Measurements from ENCODE around the gene STX8. TPM values are rescaled to one million over a fixed set of nuclear protein-coding genes. Genes with fewer than 3 reads are reported as not detected.

Gene STX8
- total and polyA plus RNA-seq, 12 donors: 53.3 to 80.1 (median 63.9) TPM

DNA sequence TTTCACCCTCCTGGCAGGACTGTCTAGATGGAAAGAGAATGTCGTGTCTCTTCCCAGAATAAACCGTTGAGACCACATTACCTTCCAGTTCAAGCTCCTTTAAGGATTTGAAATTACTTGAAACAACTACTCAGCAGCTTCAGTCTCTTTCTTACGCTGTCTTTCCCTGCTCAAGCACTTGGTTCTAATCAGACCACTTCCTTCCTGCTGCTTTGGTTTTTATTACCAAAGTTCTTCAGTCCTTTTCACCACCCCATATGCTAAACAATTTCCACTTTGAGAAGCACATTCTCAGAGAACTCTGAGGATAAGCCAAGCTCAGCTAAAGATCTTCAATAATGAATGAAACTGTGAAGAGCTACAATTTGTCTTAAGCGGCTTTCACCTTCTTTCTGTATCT lies 105.4 kb downstream of the STX8 start:
- Histone ChIP-seq H3K27me3 (no peaks in the 10 kb centered on the region), H3K4me3 (no peak overlapping the region), H3K36me3 (no peaks in the 10 kb centered on the region), H3K4me1 (peaks cover 0 to 25% (median 8%) of the 10 kb centered on the region in 9 donors), H3K9me3 (no peaks in the 10 kb centered on the region), H3K27ac (peak overlapping the region in 1 of 10 donors; percentile 22)
- TF ChIP-seq, protein P1, sequence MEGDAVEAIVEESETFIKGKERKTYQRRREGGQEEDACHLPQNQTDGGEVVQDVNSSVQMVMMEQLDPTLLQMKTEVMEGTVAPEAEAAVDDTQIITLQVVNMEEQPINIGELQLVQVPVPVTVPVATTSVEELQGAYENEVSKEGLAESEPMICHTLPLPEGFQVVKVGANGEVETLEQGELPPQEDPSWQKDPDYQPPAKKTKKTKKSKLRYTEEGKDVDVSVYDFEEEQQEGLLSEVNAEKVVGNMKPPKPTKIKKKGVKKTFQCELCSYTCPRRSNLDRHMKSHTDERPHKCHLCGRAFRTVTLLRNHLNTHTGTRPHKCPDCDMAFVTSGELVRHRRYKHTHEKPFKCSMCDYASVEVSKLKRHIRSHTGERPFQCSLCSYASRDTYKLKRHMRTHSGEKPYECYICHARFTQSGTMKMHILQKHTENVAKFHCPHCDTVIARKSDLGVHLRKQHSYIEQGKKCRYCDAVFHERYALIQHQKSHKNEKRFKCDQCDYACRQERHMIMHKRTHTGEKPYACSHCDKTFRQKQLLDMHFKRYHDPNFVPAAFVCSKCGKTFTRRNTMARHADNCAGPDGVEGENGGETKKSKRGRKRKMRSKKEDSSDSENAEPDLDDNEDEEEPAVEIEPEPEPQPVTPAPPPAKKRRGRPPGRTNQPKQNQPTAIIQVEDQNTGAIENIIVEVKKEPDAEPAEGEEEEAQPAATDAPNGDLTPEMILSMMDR (IDR thresholded peaks at IDR 0.05): no peak
- DNase-seq: no peak
- 54 to 60% methylated on average over 4 of the region's 4 CpGs for WGBS, 2 donors
- ATAC-seq: no peak
- intact Hi-C loops (cut with DNase I): no loop called here

DNA sequence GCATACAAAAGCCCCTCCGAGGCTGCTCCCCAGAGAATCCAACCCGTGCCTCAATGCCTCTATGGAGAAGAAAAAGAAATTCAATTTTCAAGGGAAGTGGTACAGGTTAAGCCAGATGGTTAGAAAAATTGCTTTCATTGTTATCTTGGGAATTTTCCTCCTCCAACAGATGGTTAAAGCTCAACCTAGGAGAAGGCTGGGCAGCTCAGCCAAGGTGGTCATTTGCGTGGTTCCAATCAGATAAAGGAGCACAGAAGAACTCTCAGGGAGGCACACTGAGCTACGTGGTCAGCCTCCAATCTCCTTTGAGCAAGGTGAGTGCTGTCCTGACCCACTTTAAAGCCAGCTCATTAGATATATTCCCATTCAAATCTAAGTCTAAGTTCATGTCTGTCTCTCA lies 106.7 kb downstream of the STX8 start:
- intact Hi-C loops (cut with DNase I): no loop called here
- no peaks in the 10 kb centered on the region for H3K9me3 ChIP-seq
- H3K27me3 ChIP-seq: no peaks in the 10 kb centered on the region
- H3K36me3 ChIP-seq: no peaks in the 10 kb centered on the region
- ATAC-seq (no peak), DNase-seq (no peak)
- peaks cover 0 to 35% (median 8%) of the 10 kb centered on the region in 9 donors for H3K4me1 ChIP-seq
- H3K4me3 ChIP-seq: no peak overlapping the region
- no peak overlapping the region for H3K27ac ChIP-seq
- 89 to 96% methylated on average over 4 of the region's 4 CpGs for WGBS, 2 donors
- TF ChIP-seq, protein P1 (IDR thresholded peaks at IDR 0.05): no peak

DNA sequence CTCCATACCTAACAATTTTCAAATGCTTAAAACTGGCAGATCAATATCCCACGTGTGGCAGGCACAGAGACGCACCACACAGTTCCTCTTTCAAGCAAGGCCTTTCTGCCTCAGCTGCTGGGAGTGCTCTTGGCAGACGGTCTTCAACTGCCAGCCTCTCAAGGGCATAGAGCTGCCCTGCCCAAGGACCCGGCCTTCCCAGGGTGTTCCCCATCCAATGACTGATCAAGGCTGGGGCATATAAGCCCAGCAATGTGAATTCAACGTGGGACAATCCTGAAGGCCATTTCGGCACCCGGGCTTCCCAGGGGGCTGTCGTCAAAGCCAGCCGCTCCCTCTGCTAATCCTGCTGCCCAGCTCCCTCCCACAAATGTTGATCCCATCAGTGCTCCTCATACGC lies 107.1 kb downstream of the STX8 start:
- ATAC-seq (peak in 2 of 8 donors; percentile 21 to 60), DNase-seq (no peak)
- no peak overlapping the region for H3K4me3 ChIP-seq
- intact Hi-C loops (cut with DNase I): no loop called here
- H3K27ac ChIP-seq: no peak overlapping the region
- TF ChIP-seq, protein P1 (IDR thresholded peaks at IDR 0.05): no peak
- WGBS, 2 donors: 84 to 85% methylated on average over 10 of the region's 10 CpGs
- H3K4me1 ChIP-seq: peaks cover 0 to 35% (median 8%) of the 10 kb centered on the region in 9 donors
- no peaks in the 10 kb centered on the region for H3K36me3 ChIP-seq
- no peaks in the 10 kb centered on the region for H3K9me3 ChIP-seq
- H3K27me3 ChIP-seq: no peaks in the 10 kb centered on the region

DNA sequence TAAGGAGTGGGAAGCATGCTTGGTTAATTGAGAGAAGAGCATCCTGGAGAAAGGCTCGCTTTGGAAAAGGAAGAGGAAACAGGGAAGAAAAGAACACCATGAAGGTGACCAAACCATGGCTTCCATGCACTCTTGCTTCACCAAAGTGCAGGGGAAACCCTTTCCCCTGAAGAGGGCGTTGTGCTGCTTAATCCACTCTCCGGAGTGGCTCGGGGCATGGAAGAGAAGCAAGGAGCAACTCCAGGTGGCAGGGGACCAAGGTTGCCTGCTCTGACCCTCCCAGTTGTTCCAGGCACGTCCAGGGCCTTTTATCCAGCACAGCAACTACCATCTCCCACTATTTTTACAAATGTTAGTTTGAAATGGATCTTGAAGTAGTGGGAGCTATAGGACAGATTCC lies 108.1 kb downstream of the STX8 start:
- H3K9me3 ChIP-seq: no peaks in the 10 kb centered on the region
- ATAC-seq (no peak), DNase-seq (no peak)
- intact Hi-C loops (cut with DNase I): no loop called here
- no peak overlapping the region for H3K4me3 ChIP-seq
- no peaks in the 10 kb centered on the region for H3K27me3 ChIP-seq
- H3K4me1 ChIP-seq: peaks cover 0 to 32% (median 5%) of the 10 kb centered on the region in 9 donors
- H3K36me3 ChIP-seq: no peaks in the 10 kb centered on the region
- TF ChIP-seq, protein P1 (IDR thresholded peaks at IDR 0.05): no peak
- no peak overlapping the region for H3K27ac ChIP-seq
- WGBS, 2 donors: 60 to 66% methylated on average over 5 of the region's 5 CpGs
